ENCODE results near the gene ITPRIPL2.
A peak's percentile ranks its signal among the peaks of the same experiment; 100 is the strongest.

ITPRIPL2 gene

GRCh38 chr16:19113577-19114358 lies at the start of gene ITPRIPL2:
TSS of gene ITPRIPL2 (plus strand) at chr16:19113964. CDS start at chr16:19114462, 498 bp downstream.
- Histone ChIP-seq H3K9ac (ENCODE audit: low read depth, low read length) (no peak within 1 kb of the TSS), H3K9me3 (ENCODE audit: control insufficient read depth, insufficient read depth, low read length) (no peaks in the 10 kb centered on the region), H3K36me3 (ENCODE audit: control insufficient read depth, insufficient read depth, low read length) (no peaks in the 10 kb centered on the region), H3K4me3 (ENCODE audit: low read depth, low read length) (peak within 1 kb of the TSS; percentile 47), H3K27me3 (ENCODE audit: control insufficient read depth, insufficient read depth, low read length) (peaks cover 16% of the 10 kb centered on the region), H3K4me1 (ENCODE audit: control insufficient read depth, insufficient read depth, low read length) (peaks cover 10% of the 10 kb centered on the region)

- no peaks in the 10 kb centered on the region for H3K4me1 ChIP-seq (ENCODE audit: control insufficient read depth, insufficient read depth, low read length)
- H3K9ac ChIP-seq (ENCODE audit: low read depth, low read length) = no peak overlapping the region
- no peak overlapping the region for H3K4me3 ChIP-seq (ENCODE audit: low read depth, low read length)
- no peaks in the 10 kb centered on the region for H3K36me3 ChIP-seq (ENCODE audit: control insufficient read depth, insufficient read depth, low read length)
- no peaks in the 10 kb centered on the region for H3K27me3 ChIP-seq (ENCODE audit: control insufficient read depth, insufficient read depth, low read length)
- no peaks in the 10 kb centered on the region for H3K9me3 ChIP-seq (ENCODE audit: control insufficient read depth, insufficient read depth, low read length)
Observed at GRCh38 chr16:19066988-19067348, 46.8 kb upstream of the ITPRIPL2 start.

- Histone ChIP-seq H3K4me3 (ENCODE audit: low read depth, low read length) (peak within 1 kb of the TSS; percentile 96), H3K9me3 (ENCODE audit: control insufficient read depth, insufficient read depth, low read length) (no peaks in the 10 kb centered on the region), H3K4me1 (ENCODE audit: control insufficient read depth, insufficient read depth, low read length) (no peaks in the 10 kb centered on the region), H3K9ac (ENCODE audit: low read depth, low read length) (peak within 1 kb of the TSS; percentile 94), H3K27me3 (ENCODE audit: control insufficient read depth, insufficient read depth, low read length) (no peaks in the 10 kb centered on the region), H3K36me3 (ENCODE audit: control insufficient read depth, insufficient read depth, low read length) (no peaks in the 10 kb centered on the region)
Observed at GRCh38 chr16:19067349-19068236, 46.2 kb upstream of the ITPRIPL2 start, which contains the start of gene COQ7. TSS of gene COQ7 (plus strand) at chr16:19067614. CDS start at chr16:19067665, 51 bp downstream.

- peak overlapping the region; percentile 96 for H3K4me3 ChIP-seq (ENCODE audit: low read depth, low read length)
- no peaks in the 10 kb centered on the region for H3K4me1 ChIP-seq (ENCODE audit: control insufficient read depth, insufficient read depth, low read length)
- no peaks in the 10 kb centered on the region for H3K36me3 ChIP-seq (ENCODE audit: control insufficient read depth, insufficient read depth, low read length)
- peak overlapping the region; percentile 54 for H3K9ac ChIP-seq (ENCODE audit: low read depth, low read length)
- H3K27me3 ChIP-seq (ENCODE audit: control insufficient read depth, insufficient read depth, low read length) = no peaks in the 10 kb centered on the region
- no peaks in the 10 kb centered on the region for H3K9me3 ChIP-seq (ENCODE audit: control insufficient read depth, insufficient read depth, low read length)
Observed at GRCh38 chr16:19068237-19068815, 45.4 kb upstream of the ITPRIPL2 start.

DNA sequence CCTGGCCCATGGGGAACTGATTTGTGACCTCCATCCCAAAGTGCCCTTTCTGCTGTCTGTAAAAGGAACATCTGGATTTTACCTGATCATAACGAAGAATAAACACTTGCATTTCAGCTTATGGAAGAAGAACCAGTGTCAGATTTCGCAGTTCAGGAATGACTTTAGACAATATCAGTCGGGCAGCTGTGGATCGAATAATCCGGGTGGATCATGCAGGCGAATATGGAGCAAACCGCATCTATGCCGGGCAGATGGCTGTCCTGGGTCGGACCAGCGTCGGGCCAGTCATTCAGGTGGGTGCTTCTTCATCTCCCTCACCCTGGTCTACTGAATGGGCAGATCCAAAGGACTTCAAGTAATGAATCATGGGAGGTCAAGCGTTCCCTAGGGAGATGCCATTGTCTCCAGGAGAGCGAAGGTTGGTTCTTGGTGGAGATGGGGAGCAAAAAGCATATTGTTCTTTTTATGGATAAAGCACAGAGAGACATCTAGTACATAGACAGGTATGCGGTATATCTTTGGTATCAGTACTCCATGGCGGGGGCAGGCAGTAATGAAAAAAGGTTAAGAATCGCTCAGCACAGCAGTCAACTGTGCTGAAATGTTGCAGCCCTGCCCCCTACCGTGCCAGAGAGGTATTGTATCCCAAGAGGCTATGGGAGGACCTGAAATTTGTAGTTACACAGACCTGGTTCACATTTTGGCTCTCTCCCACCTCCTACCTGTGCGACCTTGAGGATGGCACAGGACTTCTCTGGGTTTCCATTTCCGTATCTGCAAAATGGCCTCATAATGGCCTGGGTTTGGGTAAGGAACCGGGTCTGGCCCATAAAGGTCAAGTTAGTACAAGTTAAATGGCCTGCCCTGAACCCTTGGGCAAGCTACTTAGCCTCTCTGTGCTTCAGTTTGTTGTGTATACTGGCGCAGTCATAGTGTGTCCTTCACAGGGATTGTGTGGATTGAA lies 41.7 kb upstream of the ITPRIPL2 start:
- no peak overlapping the region for H3K9ac ChIP-seq (ENCODE audit: low read depth, low read length)
- no peaks in the 10 kb centered on the region for H3K36me3 ChIP-seq (ENCODE audit: control insufficient read depth, insufficient read depth, low read length)
- H3K4me3 ChIP-seq (ENCODE audit: low read depth, low read length) = no peak overlapping the region
- no peaks in the 10 kb centered on the region for H3K4me1 ChIP-seq (ENCODE audit: control insufficient read depth, insufficient read depth, low read length)
- no peaks in the 10 kb centered on the region for H3K9me3 ChIP-seq (ENCODE audit: control insufficient read depth, insufficient read depth, low read length)
- H3K27me3 ChIP-seq (ENCODE audit: control insufficient read depth, insufficient read depth, low read length) = no peaks in the 10 kb centered on the region

GRCh38 chr16:19073344-19073743 lies 40.4 kb upstream of the ITPRIPL2 start:
- no peaks in the 10 kb centered on the region for H3K36me3 ChIP-seq (ENCODE audit: control insufficient read depth, insufficient read depth, low read length)
- no peaks in the 10 kb centered on the region for H3K4me1 ChIP-seq (ENCODE audit: control insufficient read depth, insufficient read depth, low read length)
- H3K4me3 ChIP-seq (ENCODE audit: low read depth, low read length) = no peak overlapping the region
- H3K9me3 ChIP-seq (ENCODE audit: control insufficient read depth, insufficient read depth, low read length) = no peaks in the 10 kb centered on the region
- H3K27me3 ChIP-seq (ENCODE audit: control insufficient read depth, insufficient read depth, low read length) = no peaks in the 10 kb centered on the region
- no peak overlapping the region for H3K9ac ChIP-seq (ENCODE audit: low read depth, low read length)

- Histone ChIP-seq H3K36me3 (ENCODE audit: control insufficient read depth, insufficient read depth, low read length) (no peaks in the 10 kb centered on the region), H3K9ac (ENCODE audit: low read depth, low read length) (no peak overlapping the region), H3K9me3 (ENCODE audit: control insufficient read depth, insufficient read depth, low read length) (no peaks in the 10 kb centered on the region), H3K27me3 (ENCODE audit: control insufficient read depth, insufficient read depth, low read length) (no peaks in the 10 kb centered on the region), H3K4me1 (ENCODE audit: control insufficient read depth, insufficient read depth, low read length) (no peaks in the 10 kb centered on the region), H3K4me3 (ENCODE audit: low read depth, low read length) (no peak overlapping the region)
Observed at GRCh38 chr16:19073863-19074262, 39.9 kb upstream of the ITPRIPL2 start.

DNA sequence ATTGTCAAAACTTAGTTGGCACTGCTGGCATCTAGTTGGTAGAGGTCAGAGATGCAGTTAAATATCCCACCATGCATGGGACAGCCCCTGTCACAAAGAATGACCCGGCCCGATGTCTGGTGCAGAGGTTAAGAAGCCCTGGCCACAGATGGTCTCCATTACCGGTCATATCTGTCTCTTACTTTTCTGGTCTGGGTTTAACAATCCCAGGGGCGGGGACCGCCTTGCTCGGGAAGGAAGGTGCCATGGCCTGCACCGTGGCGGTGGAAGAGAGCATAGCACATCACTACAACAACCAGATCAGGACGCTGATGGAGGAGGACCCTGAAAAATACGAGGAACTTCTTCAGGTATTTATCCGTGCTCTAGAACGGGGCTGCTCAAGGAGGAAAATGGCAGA lies 38.3 kb upstream of the ITPRIPL2 start:
- H3K9me3 ChIP-seq (ENCODE audit: control insufficient read depth, insufficient read depth, low read length) = no peaks in the 10 kb centered on the region
- no peaks in the 10 kb centered on the region for H3K36me3 ChIP-seq (ENCODE audit: control insufficient read depth, insufficient read depth, low read length)
- no peaks in the 10 kb centered on the region for H3K4me1 ChIP-seq (ENCODE audit: control insufficient read depth, insufficient read depth, low read length)
- H3K4me3 ChIP-seq (ENCODE audit: low read depth, low read length) = no peak overlapping the region
- H3K9ac ChIP-seq (ENCODE audit: low read depth, low read length) = no peak overlapping the region
- H3K27me3 ChIP-seq (ENCODE audit: control insufficient read depth, insufficient read depth, low read length) = no peaks in the 10 kb centered on the region

DNA sequence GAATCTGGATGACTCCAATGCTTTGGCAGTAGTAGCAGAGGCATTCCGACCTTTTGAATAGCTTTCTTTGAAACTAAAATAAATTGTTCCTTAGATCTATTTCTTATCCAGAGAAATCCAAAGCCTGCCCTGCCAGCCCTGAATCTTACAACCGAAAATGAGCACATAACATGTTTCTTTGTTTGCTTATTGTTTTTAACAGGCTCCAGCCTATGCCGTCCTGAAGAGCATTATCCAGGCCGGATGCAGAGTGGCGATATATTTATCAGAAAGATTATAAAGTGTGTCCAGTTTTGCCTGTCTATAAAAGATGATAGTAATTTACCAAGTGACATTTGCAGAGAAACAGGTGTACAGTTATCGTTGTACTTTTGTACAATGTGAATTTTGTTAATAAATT lies 35.9 kb upstream of the ITPRIPL2 start:
- Histone ChIP-seq H3K4me3 (ENCODE audit: low read depth, low read length) (no peak overlapping the region), H3K36me3 (ENCODE audit: control insufficient read depth, insufficient read depth, low read length) (no peaks in the 10 kb centered on the region)

GRCh38 chr16:19083670-19084069 lies 30.1 kb upstream of the ITPRIPL2 start:
- Histone ChIP-seq H3K36me3 (ENCODE audit: control insufficient read depth, insufficient read depth, low read length) (no peaks in the 10 kb centered on the region), H3K27me3 (ENCODE audit: control insufficient read depth, insufficient read depth, low read length) (peaks cover 19% of the 10 kb centered on the region), H3K9ac (ENCODE audit: low read depth, low read length) (no peak overlapping the region), H3K9me3 (ENCODE audit: control insufficient read depth, insufficient read depth, low read length) (no peaks in the 10 kb centered on the region), H3K4me3 (ENCODE audit: low read depth, low read length) (no peak overlapping the region), H3K4me1 (ENCODE audit: control insufficient read depth, insufficient read depth, low read length) (no peaks in the 10 kb centered on the region)

More for the DNA sequence above, 35.9 kb upstream of the ITPRIPL2 start:
- no peaks in the 10 kb centered on the region for H3K9me3 ChIP-seq (ENCODE audit: control insufficient read depth, insufficient read depth, low read length)
- H3K27me3 ChIP-seq (ENCODE audit: control insufficient read depth, insufficient read depth, low read length) = no peaks in the 10 kb centered on the region
- no peak overlapping the region for H3K9ac ChIP-seq (ENCODE audit: low read depth, low read length)
- H3K4me1 ChIP-seq (ENCODE audit: control insufficient read depth, insufficient read depth, low read length) = no peaks in the 10 kb centered on the region

GRCh38 chr16:19084139-19084538 lies 29.6 kb upstream of the ITPRIPL2 start:
- Histone ChIP-seq H3K4me1 (ENCODE audit: control insufficient read depth, insufficient read depth, low read length) (no peaks in the 10 kb centered on the region), H3K36me3 (ENCODE audit: control insufficient read depth, insufficient read depth, low read length) (no peaks in the 10 kb centered on the region), H3K9me3 (ENCODE audit: control insufficient read depth, insufficient read depth, low read length) (no peaks in the 10 kb centered on the region), H3K27me3 (ENCODE audit: control insufficient read depth, insufficient read depth, low read length) (peaks cover 19% of the 10 kb centered on the region), H3K4me3 (ENCODE audit: low read depth, low read length) (no peak overlapping the region), H3K9ac (ENCODE audit: low read depth, low read length) (no peak overlapping the region)
